B cell (primary cell): Measurements from ENCODE around the gene YES1. TPM values are rescaled to one million over a fixed set of nuclear protein-coding genes. Genes with fewer than 3 reads are reported as not detected.

Experiments
- ATAC-seq: fragments of 200-7000 bp; cut with Tn5 transposase; one replicate; pipeline ENCODE4 v1.10.0; 2021; ENCODE audit warnings: low read depth, mild to moderate bottlenecking, moderate number of reproducible peaks, moderate library complexity
- CTCF ChIA-PET: fragments of 350-600 bp; sonication (Branson Sonifier 250); formaldehyde crosslinking; loops from one replicate; lab custom pipeline; 2021; ENCODE audit warnings: antibody characterized with exemption, inconsistent platforms; lab: Charles Lee
- POLR2A ChIA-PET: fragments of 350-600 bp; sonication (Branson Sonifier 250); formaldehyde crosslinking; loops from one replicate; lab custom pipeline; 2021; ENCODE audit warnings: antibody characterized with exemption; lab: Charles Lee
- DNase-seq: peaks from one replicate; pipeline ENCODE4 v3.0.0; 2013
- H2AFZ ChIP-seq: 2 replicates; pipeline ENCODE4 v1.6.1; 2012; ENCODE audit warnings: mild to moderate bottlenecking, low read depth, low read length; ENCODE audit not compliant: insufficient read depth, poor library complexity, severe bottlenecking
- H3K27ac ChIP-seq, 2 donors: 1 replicate in 1 of 2; 2 replicates in 1 of 2; pipeline ENCODE4 v1.5.1; 2012 to 2013; ENCODE audit warnings: low read length in 2 of 2, mild to moderate bottlenecking in 2 of 2, moderate library complexity in 1 of 2
- H3K27me3 ChIP-seq, 4 experiments: fragments of 200-600 bp in 1 of 4; sonication (generic) in 1 of 4; replicated peaks in 1 of 4; 1 replicate in 2 of 4; 2 replicates in 2 of 4; pipeline versions ENCODE4 v1.6.1 to v1.7.0; 2013 to 2016; ENCODE audit warnings: low read length in 3 of 4, mild to moderate bottlenecking in 2 of 4, mixed read lengths in 1 of 4, moderate library complexity in 1 of 4; ENCODE audit not compliant: insufficient read depth in 4 of 4, control insufficient read depth in 3 of 4; ENCODE audit errors: control extremely low read depth in 1 of 4
- H3K36me3 ChIP-seq, 2 experiments: replicated peaks in 1 of 2; 1 replicate in 1 of 2; 2 replicates in 1 of 2; pipeline versions ENCODE4 v1.6.1 to v1.7.1; 2013; ENCODE audit warnings: low read length in 1 of 2; ENCODE audit not compliant: insufficient read depth in 2 of 2, control insufficient read depth in 1 of 2; ENCODE audit errors: control extremely low read depth in 1 of 2, extremely low read depth in 1 of 2
- H3K4me1 ChIP-seq, 2 donors: fragments of 200-600 bp in 1 of 2; sonication (generic) in 1 of 2; 1 replicate in 1 of 2; 2 replicates in 1 of 2; pipeline versions ENCODE4 v1.5.1 to v1.6.1; 2013 to 2017; ENCODE audit warnings: low read length in 2 of 2; ENCODE audit not compliant: control insufficient read depth in 2 of 2, insufficient read depth in 2 of 2
- H3K4me2 ChIP-seq: replicated peaks from 2 replicates; pipeline ENCODE3; 2012; ENCODE audit warnings: mild to moderate bottlenecking, low read depth, low read length; ENCODE audit not compliant: poor library complexity, severe bottlenecking
- H3K4me3 ChIP-seq, 5 experiments: fragments of 200-600 bp in 1 of 5; sonication (generic) in 1 of 5; 1 replicate in 3 of 5; 2 replicates in 2 of 5; pipeline versions ENCODE4 v1.5.1 to v1.7.0; 2011 to 2016; ENCODE audit warnings: low read length in 4 of 5, mild to moderate bottlenecking in 4 of 5, low read depth in 2 of 5, control low read depth in 1 of 5, moderate library complexity in 1 of 5; ENCODE audit not compliant: insufficient read depth in 1 of 5; ENCODE audit errors: control extremely low read depth in 1 of 5, extremely low read depth in 1 of 5
- H3K79me2 ChIP-seq: fragments of 200-600 bp; sonication (generic); one replicate; pipeline ENCODE4 v1.6.0; 2016; ENCODE audit warnings: low read length; ENCODE audit not compliant: control insufficient read depth, insufficient read depth
- H3K9ac ChIP-seq: fragments of 200-600 bp; sonication (generic); 2 replicates; pipeline ENCODE4 v1.6.1; 2017; ENCODE audit warnings: mild to moderate bottlenecking, low read length, moderate library complexity
- H3K9me3 ChIP-seq, 3 donors: one replicate each; pipeline versions ENCODE4 v1.6.1 to v1.7.1; 2013; ENCODE audit warnings: low read length in 2 of 3; ENCODE audit not compliant: control insufficient read depth in 2 of 3, insufficient read depth in 1 of 3; ENCODE audit errors: control extremely low read depth in 1 of 3
- H4K20me1 ChIP-seq: 2 replicates; pipeline ENCODE4 v1.6.0; 2012; ENCODE audit warnings: mild to moderate bottlenecking, low read length; ENCODE audit not compliant: insufficient read depth, control insufficient read depth, poor library complexity, severe bottlenecking
- H3K27ac Mint-ChIP-seq: one replicate; pipeline ENCODE4 v1.8.0; 2021; ENCODE audit warnings: mixed read lengths
- H3K27me3 Mint-ChIP-seq: one replicate; pipeline ENCODE4 v1.8.0; 2021; ENCODE audit warnings: mixed read lengths
- H3K4me1 Mint-ChIP-seq: one replicate; pipeline ENCODE4 v1.8.0; 2021; ENCODE audit warnings: mixed read lengths
- H3K4me3 Mint-ChIP-seq: one replicate; pipeline ENCODE4 v1.8.0; 2021; ENCODE audit warnings: mixed read lengths
- H3K9me3 Mint-ChIP-seq: one replicate; pipeline ENCODE4 v1.8.0; 2022; ENCODE audit warnings: mixed read lengths; ENCODE audit not compliant: insufficient read depth
- CTCF ChIP-seq: fragments of 200-600 bp; IDR thresholded peaks from one replicate; pipeline ENCODE4 v1.8.0; 2022; ENCODE audit warnings: antibody characterized with exemption, mild to moderate bottlenecking
- EZH2 ChIP-seq: IDR thresholded peaks from 2 replicates; pipeline ENCODE4 v1.6.1; 2012; ENCODE audit warnings: borderline replicate concordance, low read depth, mild to moderate bottlenecking, moderate library complexity, low read length; ENCODE audit not compliant: insufficient read depth, poor library complexity, severe bottlenecking
- WGBS: methylation state at CpG from one replicate; pipeline ENCODE4 v1.1.5; 2013; ENCODE audit warnings: missing lambda C conversion rate; ENCODE audit not compliant: insufficient coverage; 5-methylcytosine and 5-hydroxymethylcytosine counted together
- intact Hi-C: fragments of 100-400 bp; cut with micrococcal nuclease; formaldehyde crosslinking; loops from one replicate; pipeline ENCODE4 v1.10.0; 2022
- polyA plus RNA-seq: library from polyadenylated mRNA; depleted of rRNA; stranded (reverse); fragments of >200 nt; gene quantifications from 2 replicates; pipeline ENCODE4 v1.2.3, GENCODE V29; 2012
- total RNA-seq, 2 donors: library from RNA; stranded (reverse); fragments of 120-200 nt in 1 of 2; gene quantifications; 1 replicate in 1 of 2; 2 replicates in 1 of 2; pipeline versions ENCODE4 v1.2.3 to v1.2.4, GENCODE V29; 2013 to 2022

Gene YES1
- total and polyA plus RNA-seq, 2 donors (not counting 1 experiment from before 2014, with no cell fraction given): 0.30 TPM; not detected in 1

DNA sequence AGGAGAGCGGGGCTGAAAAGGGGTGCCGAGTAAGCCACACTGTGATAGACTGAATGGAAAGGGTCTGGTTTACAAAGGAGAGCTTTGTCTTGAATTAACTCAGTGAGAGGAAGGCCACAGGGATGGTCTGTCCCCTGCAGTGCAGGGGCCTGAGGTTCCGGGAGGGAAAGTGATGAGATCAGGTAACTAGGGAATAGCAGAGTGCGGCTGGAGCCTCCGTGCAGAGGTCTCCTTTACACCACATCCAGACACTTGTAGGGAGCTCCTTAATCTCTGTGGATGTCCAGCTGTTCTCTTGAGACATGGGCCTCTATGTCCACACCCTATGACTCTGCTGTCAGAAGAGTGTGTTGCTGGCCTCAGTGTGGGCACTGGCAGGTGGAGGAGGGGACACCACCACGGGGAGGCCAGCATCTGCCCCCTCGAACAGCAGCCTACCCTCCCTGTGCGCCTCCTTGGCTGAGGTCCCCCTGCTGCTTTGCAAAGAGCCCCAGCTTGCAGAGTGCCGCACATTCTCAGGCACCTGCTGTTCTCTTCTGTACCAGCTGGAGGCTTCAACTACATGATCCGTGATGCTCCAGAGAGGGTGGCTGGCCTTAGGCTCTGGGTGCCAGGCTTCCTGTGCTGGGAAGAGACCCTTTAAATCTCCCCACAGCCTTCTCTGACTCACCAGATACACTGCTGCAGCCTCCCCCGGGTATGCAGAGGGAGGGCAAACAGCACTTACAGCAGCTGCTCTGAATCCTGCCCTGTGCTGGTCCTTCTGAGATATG lies 125.5 kb downstream of the YES1 start:
- Histone ChIP-seq H2AFZ (no peak overlapping the region), H3K4me3 (no peak overlapping the region), H3K79me2 (no peaks in the 10 kb centered on the region), H3K4me2 (no peak overlapping the region), H3K36me3 (no peaks in the 10 kb centered on the region), H3K9ac (no peak overlapping the region), H3K27me3 (no peaks in the 10 kb centered on the region), H3K9me3 (no peaks in the 10 kb centered on the region), H3K4me1 (no peaks in the 10 kb centered on the region), H3K27ac (no peak overlapping the region), H4K20me1 (no peaks in the 10 kb centered on the region)
- Mint-ChIP-seq H3K9me3 (no peaks in the 10 kb centered on the region), H3K4me3 (no peak overlapping the region), H3K27me3 (no peaks in the 10 kb centered on the region), H3K4me1 (no peaks in the 10 kb centered on the region), H3K27ac (no peak overlapping the region)
- ChIA-PET CTCF (no interaction called here), POLR2A (no interaction called here)
- TF ChIP-seq EZH2: no peak
- TF ChIP-seq CTCF: no peak
- DNase-seq: no peak
- no peak for ATAC-seq
- intact Hi-C loops: no loop called here
- 91% methylated on average over 9 of the region's 11 CpGs for whole genome bisulfite sequencing

- H3K4me1 Mint-ChIP-seq: no peaks in the 10 kb centered on the region
- Histone ChIP-seq H3K4me1 (no peaks in the 10 kb centered on the region), H3K9me3 (no peaks in the 10 kb centered on the region), H4K20me1 (no peaks in the 10 kb centered on the region), H3K4me2 (no peak overlapping the region), H3K79me2 (no peaks in the 10 kb centered on the region), H3K4me3 (no peak overlapping the region), H3K36me3 (no peaks in the 10 kb centered on the region), H2AFZ (no peak overlapping the region), H3K27ac (no peak overlapping the region), H3K9ac (no peak overlapping the region), H3K27me3 (no peaks in the 10 kb centered on the region)
- H3K4me3 Mint-ChIP-seq: no peak overlapping the region
- no peaks in the 10 kb centered on the region for H3K27me3 Mint-ChIP-seq
- intact Hi-C loops: no loop called here
- ATAC-seq (no peak), DNase-seq (no peak)
- no peaks in the 10 kb centered on the region for H3K9me3 Mint-ChIP-seq
- TF ChIP-seq CTCF (no peak), EZH2 (no peak)
- ChIA-PET CTCF (no interaction called here), POLR2A (no interaction called here)
- WGBS: no CpG with 5 or more reads among the region's 3 CpGs
- H3K27ac Mint-ChIP-seq: no peak overlapping the region
These were observed 126.6 kb downstream of the YES1 start for GRCh38 chr18:685438-685837.
